ENCODE data around the gene ATP9A. TPM values are rescaled to one million over a fixed set of nuclear protein-coding genes. Genes with fewer than 3 reads are reported as not detected.

The ATP9A gene
- total and polyA plus RNA-seq, 10 of the 15 experiments (the other 5 are each of a cell fraction or from before 2014, with no cell fraction given) = 0.03 to 0.81 (median 0.14) TPM

DNA sequence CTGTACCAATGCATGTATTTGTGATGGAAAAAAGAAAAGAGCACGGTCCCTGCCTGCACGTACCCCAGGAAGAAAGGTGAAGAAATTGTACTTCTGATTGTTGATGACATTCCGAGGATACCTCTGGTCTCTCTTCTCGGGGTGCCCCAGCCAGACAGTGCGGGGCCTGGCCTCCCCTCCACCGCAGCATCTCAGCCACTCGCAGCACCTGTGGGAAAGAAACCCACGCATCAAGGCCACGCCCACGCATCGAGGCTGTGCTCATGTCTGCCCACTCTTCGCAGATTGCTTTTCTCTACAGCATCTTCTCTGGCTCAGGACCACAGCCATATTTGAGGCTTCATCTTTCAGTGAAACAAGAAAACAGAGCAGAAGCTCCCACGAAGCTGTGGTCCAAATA is 38.4 kb downstream of the ATP9A start:
- in situ Hi-C loops (cut with MboI) (no loop called here), intact Hi-C loops (cut with micrococcal nuclease; ENCODE audit: unreplicated experiment) (no loop called here)
- Histone ChIP-seq H3K4me1 (ENCODE audit: control insufficient read depth, insufficient read depth, low read length) (no peaks in the 10 kb centered on the region), H3K79me2 (ENCODE audit: control insufficient read depth, insufficient read depth, low read length) (no peaks in the 10 kb centered on the region), H3K4me3 (no peak overlapping the region), H4K20me1 (ENCODE audit: control insufficient read depth, insufficient read depth) (no peaks in the 10 kb centered on the region), H3K27me3 (replicated peaks in 1 of 2; ENCODE audit: control insufficient read depth in 2 of 2, insufficient read depth in 2 of 2, low read length in 1 of 2) (no peaks in the 10 kb centered on the region), H3K4me2 (ENCODE audit: control insufficient read depth, insufficient read depth) (no peak overlapping the region), H3K9ac (ENCODE audit: control insufficient read depth, insufficient read depth, low read length) (no peak overlapping the region), H3K9me3 (replicated peaks; ENCODE audit: control insufficient read depth, insufficient read depth, low read length) (no peaks in the 10 kb centered on the region), H3K27ac (ENCODE audit: control insufficient read depth, insufficient read depth) (no peak overlapping the region), H3K36me3 (ENCODE audit: control insufficient read depth in 2 of 2, insufficient read depth in 2 of 2, low read length in 1 of 2) (no peaks in the 10 kb centered on the region), H2AFZ (ENCODE audit: control insufficient read depth, low read depth, low read length) (no peak overlapping the region)
- ChIA-PET CTCF (no interaction called here), SMC1A (ENCODE audit: uncharacterized antibody, unreplicated experiment) (no interaction called here), POLR2A (no interaction called here), RAD21 (ENCODE audit: unreplicated experiment) (no interaction called here)
- TF ChIP-seq BCLAF1 (IDR thresholded peaks at IDR 0.05) (no peak), HDAC6 (IDR thresholded peaks at IDR 0.05; ENCODE audit: unreplicated experiment) (no peak), SPI1 (IDR thresholded peaks at IDR 0.05; ENCODE audit: borderline replicate concordance, insufficient read depth, low read depth, low read length) (no peak)
- DNase-seq (ENCODE audit: low read depth, low spot score) = no peak
- no peak for FAIRE-seq
- ATAC-seq = no peak
- 52% methylated on average over 12 of the region's 13 CpGs for WGBS (ENCODE audit: insufficient coverage, insufficient replicate concordance, low lambda C conversion rate, missing lambda C conversion rate)
- no TSS peak for BruUV-seq (replicated peaks)

GRCh38 chr20:51728737-51729136 is 39.5 kb downstream of the ATP9A start:
- RAD21 ChIA-PET (ENCODE audit: unreplicated experiment) = no interaction called here
- POLR2A ChIA-PET = no interaction called here
- Histone ChIP-seq H3K36me3 (ENCODE audit: control insufficient read depth in 2 of 2, insufficient read depth in 2 of 2, low read length in 1 of 2) (no peaks in the 10 kb centered on the region), H3K4me2 (ENCODE audit: control insufficient read depth, insufficient read depth) (no peak overlapping the region), H3K9ac (ENCODE audit: control insufficient read depth, insufficient read depth, low read length) (no peak overlapping the region), H3K27me3 (replicated peaks in 1 of 2; ENCODE audit: control insufficient read depth in 2 of 2, insufficient read depth in 2 of 2, low read length in 1 of 2) (no peaks in the 10 kb centered on the region), H2AFZ (ENCODE audit: control insufficient read depth, low read depth, low read length) (no peak overlapping the region), H3K4me3 (no peak overlapping the region), H3K27ac (ENCODE audit: control insufficient read depth, insufficient read depth) (no peak overlapping the region), H3K4me1 (ENCODE audit: control insufficient read depth, insufficient read depth, low read length) (no peaks in the 10 kb centered on the region), H3K79me2 (ENCODE audit: control insufficient read depth, insufficient read depth, low read length) (no peaks in the 10 kb centered on the region), H3K9me3 (replicated peaks; ENCODE audit: control insufficient read depth, insufficient read depth, low read length) (no peaks in the 10 kb centered on the region), H4K20me1 (ENCODE audit: control insufficient read depth, insufficient read depth) (no peaks in the 10 kb centered on the region)
- intact Hi-C loops (cut with micrococcal nuclease; ENCODE audit: unreplicated experiment) = no loop called here
- no peak for ATAC-seq
- in situ Hi-C loops (cut with MboI) = no loop called here
- SMC1A ChIA-PET (ENCODE audit: uncharacterized antibody, unreplicated experiment) = no interaction called here
- FAIRE-seq = no peak
- CTCF ChIA-PET = no interaction called here
- WGBS (ENCODE audit: insufficient coverage, insufficient replicate concordance, low lambda C conversion rate, missing lambda C conversion rate) = 0% methylated on average over 1 of the region's 1 CpG
- no peak for DNase-seq (ENCODE audit: low read depth, low spot score)
- BruUV-seq (replicated peaks) = no TSS peak
- TF ChIP-seq E2F8 (IDR thresholded peaks at IDR 0.05; ENCODE audit: low read depth, partially characterized antibody) = no peak
- no peak for TF ChIP-seq FOXM1 (IDR thresholded peaks at IDR 0.05; ENCODE audit: low read depth, low read length)
- TF ChIP-seq, protein P1, sequence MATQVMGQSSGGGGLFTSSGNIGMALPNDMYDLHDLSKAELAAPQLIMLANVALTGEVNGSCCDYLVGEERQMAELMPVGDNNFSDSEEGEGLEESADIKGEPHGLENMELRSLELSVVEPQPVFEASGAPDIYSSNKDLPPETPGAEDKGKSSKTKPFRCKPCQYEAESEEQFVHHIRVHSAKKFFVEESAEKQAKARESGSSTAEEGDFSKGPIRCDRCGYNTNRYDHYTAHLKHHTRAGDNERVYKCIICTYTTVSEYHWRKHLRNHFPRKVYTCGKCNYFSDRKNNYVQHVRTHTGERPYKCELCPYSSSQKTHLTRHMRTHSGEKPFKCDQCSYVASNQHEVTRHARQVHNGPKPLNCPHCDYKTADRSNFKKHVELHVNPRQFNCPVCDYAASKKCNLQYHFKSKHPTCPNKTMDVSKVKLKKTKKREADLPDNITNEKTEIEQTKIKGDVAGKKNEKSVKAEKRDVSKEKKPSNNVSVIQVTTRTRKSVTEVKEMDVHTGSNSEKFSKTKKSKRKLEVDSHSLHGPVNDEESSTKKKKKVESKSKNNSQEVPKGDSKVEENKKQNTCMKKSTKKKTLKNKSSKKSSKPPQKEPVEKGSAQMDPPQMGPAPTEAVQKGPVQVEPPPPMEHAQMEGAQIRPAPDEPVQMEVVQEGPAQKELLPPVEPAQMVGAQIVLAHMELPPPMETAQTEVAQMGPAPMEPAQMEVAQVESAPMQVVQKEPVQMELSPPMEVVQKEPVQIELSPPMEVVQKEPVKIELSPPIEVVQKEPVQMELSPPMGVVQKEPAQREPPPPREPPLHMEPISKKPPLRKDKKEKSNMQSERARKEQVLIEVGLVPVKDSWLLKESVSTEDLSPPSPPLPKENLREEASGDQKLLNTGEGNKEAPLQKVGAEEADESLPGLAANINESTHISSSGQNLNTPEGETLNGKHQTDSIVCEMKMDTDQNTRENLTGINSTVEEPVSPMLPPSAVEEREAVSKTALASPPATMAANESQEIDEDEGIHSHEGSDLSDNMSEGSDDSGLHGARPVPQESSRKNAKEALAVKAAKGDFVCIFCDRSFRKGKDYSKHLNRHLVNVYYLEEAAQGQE (IDR thresholded peaks at IDR 0.05; ENCODE audit: low read depth, low read length) = no peak

Measured in GM12878 (cell line).